ENCODE measurements around the gene ZFP2.
"Not testable (repeated sequence)": the region's sequence is repeated elsewhere in the genome, so short reads cannot be mapped to it uniquely, and the experiment has no call there.

Gene ZFP2

DNA sequence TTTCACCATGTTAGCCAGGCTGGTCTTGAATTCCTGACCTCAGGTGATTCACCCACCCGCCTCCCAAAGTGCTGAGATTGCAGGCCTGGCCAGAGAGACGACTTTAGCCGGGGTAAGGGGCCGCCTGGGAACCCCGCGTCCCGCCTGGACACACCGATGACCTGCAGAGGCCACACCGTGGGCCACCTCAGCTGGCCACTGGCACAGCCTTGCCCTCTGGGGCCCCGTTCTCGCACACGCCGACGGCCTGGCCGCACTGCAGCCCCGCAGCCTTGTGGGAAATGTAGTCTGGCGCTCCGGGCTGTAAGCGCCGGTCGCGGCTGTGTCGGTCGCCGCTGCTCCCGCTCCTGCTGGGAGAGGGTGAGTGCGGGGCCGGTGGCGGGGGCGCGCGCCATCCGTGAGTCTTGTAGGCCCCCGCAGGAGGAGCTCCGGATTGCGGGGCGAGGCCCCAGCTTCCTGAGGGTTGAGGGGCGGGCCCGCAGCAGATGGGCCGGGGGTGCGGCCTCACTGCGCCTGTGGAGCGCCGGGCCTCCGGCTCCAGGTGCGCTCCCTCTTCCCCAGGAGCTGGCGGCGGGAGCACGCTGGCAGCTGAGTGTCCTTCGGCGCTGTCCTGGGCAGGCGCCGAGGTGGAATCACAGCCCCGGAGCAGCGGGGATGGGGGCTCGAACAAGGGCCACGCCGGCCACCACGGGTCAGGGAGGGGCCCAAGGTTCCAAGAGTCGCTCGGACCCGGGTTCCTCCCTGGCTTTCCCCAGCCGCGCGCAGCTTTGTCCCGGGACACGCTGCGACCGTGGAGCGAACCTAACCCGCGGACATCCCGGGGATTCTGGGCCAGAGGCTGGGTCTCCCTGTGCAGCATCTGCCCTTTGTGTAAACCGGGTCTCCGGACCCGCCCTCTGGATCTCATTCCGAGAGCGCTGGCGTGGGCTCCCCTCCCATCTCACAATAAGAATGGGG, at the start of gene ZFP2:
ZFP2 (plus strand) TSS at position 299 of the 957 bp plus-strand sequence. CDS start 35,401 bp downstream, outside the sequence.
- TF ChIP-seq, protein P1, sequence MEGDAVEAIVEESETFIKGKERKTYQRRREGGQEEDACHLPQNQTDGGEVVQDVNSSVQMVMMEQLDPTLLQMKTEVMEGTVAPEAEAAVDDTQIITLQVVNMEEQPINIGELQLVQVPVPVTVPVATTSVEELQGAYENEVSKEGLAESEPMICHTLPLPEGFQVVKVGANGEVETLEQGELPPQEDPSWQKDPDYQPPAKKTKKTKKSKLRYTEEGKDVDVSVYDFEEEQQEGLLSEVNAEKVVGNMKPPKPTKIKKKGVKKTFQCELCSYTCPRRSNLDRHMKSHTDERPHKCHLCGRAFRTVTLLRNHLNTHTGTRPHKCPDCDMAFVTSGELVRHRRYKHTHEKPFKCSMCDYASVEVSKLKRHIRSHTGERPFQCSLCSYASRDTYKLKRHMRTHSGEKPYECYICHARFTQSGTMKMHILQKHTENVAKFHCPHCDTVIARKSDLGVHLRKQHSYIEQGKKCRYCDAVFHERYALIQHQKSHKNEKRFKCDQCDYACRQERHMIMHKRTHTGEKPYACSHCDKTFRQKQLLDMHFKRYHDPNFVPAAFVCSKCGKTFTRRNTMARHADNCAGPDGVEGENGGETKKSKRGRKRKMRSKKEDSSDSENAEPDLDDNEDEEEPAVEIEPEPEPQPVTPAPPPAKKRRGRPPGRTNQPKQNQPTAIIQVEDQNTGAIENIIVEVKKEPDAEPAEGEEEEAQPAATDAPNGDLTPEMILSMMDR (IDR thresholded peaks at IDR 0.05; ENCODE audit: control extremely low read depth, extremely low read depth, low read depth, missing control alignments): no peak
- ChIA-PET POLR2A (no interaction called here), CTCF (no interaction called here)
- DNase-seq (ENCODE audit: extremely low spot score): peak; percentile 21

DNA sequence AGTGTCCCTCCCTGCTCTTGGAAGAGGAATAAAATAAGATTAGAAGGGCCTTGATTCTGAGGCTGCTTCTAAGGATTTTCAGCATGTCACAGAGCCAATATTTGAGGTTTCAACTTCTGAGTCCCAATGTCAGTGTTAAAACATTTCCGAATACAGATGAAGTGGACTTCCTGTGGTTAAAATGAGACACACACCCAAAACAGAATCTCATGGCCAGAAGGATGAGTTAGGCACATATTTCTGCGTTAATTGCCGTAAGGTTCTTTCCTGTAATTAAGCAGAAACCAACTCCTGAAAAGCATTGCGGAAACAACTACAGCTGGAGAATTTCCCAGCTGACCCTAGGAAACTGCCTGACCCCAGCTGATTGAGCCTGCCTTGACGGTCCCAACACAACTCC, 46.4 kb upstream of the ZFP2 start:
- DNase-seq (ENCODE audit: extremely low spot score): no peak
- ChIA-PET POLR2A (no interaction called here), CTCF (interaction anchor here (1.1 kb wide), 1 partner anchor 19 kb away, joined by 3 read pairs; no protein-coding TSS in a partner anchor)

DNA sequence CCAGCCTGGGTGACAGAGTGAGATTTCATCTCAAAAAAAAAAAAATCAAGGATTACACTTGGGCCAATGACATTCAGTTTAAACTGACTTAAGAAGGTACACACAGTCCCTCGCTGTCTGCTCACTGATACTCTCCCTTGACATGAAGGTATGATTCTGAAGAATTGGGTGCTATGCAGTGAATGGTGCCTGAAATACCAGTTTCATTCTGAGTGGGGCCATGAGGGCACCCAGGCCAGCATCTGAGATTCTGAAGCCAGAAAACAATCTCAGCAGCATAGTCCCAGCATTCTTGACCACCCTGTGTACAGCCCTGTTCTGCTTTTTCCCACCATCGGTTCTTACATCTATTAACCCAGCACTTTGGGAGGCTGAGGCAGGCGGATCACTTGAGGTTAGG, 43.8 kb upstream of the ZFP2 start:
- DNase-seq (ENCODE audit: extremely low spot score): no peak
- ChIA-PET CTCF (no interaction called here), POLR2A (no interaction called here)
- TF ChIP-seq, protein P1 (IDR thresholded peaks at IDR 0.05; ENCODE audit: control extremely low read depth, extremely low read depth, low read depth, missing control alignments): no peak

More for the DNA sequence above, 46.4 kb upstream of the ZFP2 start:
- TF ChIP-seq, protein P1 (IDR thresholded peaks at IDR 0.05; ENCODE audit: control extremely low read depth, extremely low read depth, low read depth, missing control alignments): no peak

DNA sequence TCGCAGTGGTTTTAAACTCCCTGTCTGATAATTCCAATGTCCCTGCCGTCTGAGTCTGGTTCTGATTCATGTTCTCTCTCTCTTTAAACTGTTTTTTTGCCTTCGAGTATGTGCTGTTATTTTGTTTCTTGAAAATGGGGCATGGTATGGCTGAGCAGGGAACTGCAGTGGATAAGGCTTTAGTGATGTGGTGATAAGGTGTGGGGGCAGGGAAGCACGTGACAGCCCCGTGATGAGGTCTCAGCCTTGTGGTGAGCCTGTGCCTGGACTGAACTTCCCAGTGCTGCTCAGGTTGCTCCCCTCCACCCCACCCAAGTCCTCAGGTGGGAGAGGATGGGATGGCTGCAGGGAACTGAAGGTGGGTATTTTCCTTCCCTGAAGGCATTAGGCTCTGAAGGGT, 41.4 kb upstream of the ZFP2 start:
- CTCF ChIA-PET: no interaction called here
- TF ChIP-seq, protein P1 (IDR thresholded peaks at IDR 0.05; ENCODE audit: control extremely low read depth, extremely low read depth, low read depth, missing control alignments): no peak
- no peak for DNase-seq (ENCODE audit: extremely low spot score)
- POLR2A ChIA-PET: no interaction called here

DNA sequence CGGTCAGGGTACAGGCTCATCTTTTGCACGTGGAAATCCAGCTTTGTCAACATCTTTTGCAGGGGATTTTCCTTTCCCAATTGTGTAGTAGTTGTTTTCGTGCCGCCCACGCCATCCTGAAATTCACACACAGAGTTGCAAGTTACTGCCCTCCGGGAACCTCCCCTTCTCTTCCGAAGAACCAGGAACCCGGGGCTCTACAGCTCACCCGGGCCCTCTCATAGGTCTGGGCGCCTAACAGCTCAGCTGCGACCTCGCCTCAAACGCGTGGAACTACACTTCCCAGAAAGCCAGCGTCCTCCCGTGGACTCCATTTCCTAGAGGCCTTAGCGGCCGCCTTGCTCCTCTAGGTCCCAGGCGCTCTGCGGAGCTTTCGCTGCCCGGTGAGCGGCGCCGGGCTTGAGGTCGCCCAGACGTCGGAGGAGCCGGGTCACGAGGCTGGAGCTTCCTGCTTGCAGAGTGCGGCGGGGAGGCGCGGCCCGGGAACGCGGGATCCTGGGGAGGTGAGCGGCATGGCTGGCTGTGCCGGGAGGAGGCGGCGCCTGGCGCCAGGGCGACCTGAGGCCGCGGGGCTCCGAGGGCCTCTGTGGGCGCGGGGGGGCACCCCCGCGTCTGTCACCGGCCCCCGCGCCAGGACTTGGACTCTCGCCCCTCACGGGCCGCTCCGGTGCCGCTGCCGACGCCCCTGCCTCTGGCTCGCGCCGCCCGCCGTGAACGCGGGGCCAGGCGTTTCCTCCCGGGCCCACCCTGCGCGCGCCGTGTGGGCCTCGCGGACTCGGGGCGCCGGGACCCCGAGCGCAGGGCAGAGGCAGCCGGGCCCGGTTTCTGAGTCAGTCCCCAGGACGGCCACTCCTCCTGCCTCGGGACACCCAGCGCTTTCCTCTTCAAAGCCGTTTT, 35.8 kb upstream of the ZFP2 start, which contains the start of gene ZNF354B:
ZNF354B (plus strand) TSS at position 329 of the 897 bp plus-strand sequence. CDS start 1,095 bp downstream, outside the sequence.
- TF ChIP-seq, protein P1 (IDR thresholded peaks at IDR 0.05; ENCODE audit: control extremely low read depth, extremely low read depth, low read depth, missing control alignments): no peak
- ChIA-PET CTCF (interaction anchor here (1.3 kb wide), 1 partner anchor 129 kb away, joined by 10 read pairs; the partner anchor contains the start of gene ZNF354A), POLR2A (no interaction called here)
- peak; percentile 90 for DNase-seq (ENCODE audit: extremely low spot score)

DNA sequence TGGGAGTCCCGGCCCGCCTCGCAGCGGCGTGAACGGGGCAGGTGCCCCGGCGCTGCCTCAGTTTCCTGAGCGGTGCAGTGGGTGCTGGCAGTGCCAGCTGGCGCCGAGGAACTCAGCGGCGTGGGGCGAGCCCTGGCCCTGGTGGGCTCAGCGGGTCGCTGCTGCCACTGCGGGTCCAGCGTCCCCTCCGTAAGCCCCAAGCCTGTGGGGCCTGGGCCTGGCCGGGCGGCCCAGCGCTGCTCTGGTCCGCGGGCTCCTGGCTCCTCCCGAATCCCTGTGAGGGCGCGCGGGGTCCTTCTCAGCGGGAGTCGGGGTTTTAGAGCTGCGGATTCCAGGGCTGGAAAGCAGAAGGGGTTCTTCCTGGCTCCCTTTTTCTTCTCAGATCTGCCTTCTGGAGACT, 35.1 kb upstream of the ZFP2 start:
- DNase-seq (ENCODE audit: extremely low spot score); CTCF ChIA-PET; POLR2A ChIA-PET: not testable (repeated sequence)
